Measurements from ENCODE around the gene EGFL7.

DNA sequence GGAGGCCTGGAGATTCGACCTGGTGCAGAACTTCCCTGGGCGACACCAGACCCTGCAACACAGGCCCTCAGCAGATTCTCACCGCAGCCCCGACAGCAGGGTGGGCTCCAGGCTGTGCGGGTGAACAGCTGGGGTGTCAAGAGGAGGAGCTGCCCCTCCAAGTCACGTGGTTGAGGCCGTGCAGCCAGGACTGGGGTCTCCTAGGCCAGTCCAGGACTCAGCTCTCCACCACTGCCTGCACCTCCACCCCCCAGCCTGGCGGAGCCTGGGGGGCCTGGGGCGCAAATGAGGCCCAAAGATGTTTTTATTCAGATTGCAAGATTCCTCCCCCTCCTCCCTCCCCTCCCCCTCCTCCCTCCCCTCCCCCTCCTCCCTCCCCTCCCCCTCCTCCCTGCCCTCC, 33.8 kb downstream of the EGFL7 start:
- TF ChIP-seq PHF8 (conservative IDR thresholded peaks at IDR 0.05; ENCODE audit: low read depth, low read length) = no peak
- TF ChIP-seq SP2 (IDR thresholded peaks at IDR 0.05; ENCODE audit: low read length) = no peak
- no peak for TF ChIP-seq ZNF274 (IDR thresholded peaks at IDR 0.05; ENCODE audit: borderline replicate concordance, extremely low read depth, low read length)
- no peak for TF ChIP-seq RAD21 (IDR thresholded peaks at IDR 0.05 in 1 of 2, conservative IDR thresholded peaks at IDR 0.05 in 1 of 2; ENCODE audit: low read depth in 2 of 2, low read length in 2 of 2)
- no peak for TF ChIP-seq KDM5A (IDR thresholded peaks at IDR 0.05; ENCODE audit: low read length)
- TF ChIP-seq EZH2 (IDR thresholded peaks at IDR 0.05; ENCODE audit: low read depth, low read length, severe bottlenecking) = no peak
- no peak for TF ChIP-seq CTCF (IDR thresholded peaks at IDR 0.05; ENCODE audit: control extremely low read depth in 1 of 3, insufficient read depth in 1 of 3, low read depth in 1 of 3, low read length in 3 of 3)
- TF ChIP-seq TBP (IDR thresholded peaks at IDR 0.05; ENCODE audit: low read depth, low read length) = no peak
